OCI-LY1 (cell line): ENCODE data around the gene PDE11A.

ENCODE experiments used
- EZH2 ChIP-seq: fragments of 200-600 bp; sonication (generic), shearing (Covaris generic); IDR thresholded peaks from 2 replicates; pipeline ENCODE4 v1.8.0; 2017; ENCODE audit warnings: borderline replicate concordance, mixed run types, mild to moderate bottlenecking, antibody characterized with exemption, low read length, moderate library complexity, mixed read lengths
- TF ChIP-seq, protein P1 (sequence below): fragments of 200-600 bp; sonication (generic), shearing (Covaris generic); IDR thresholded peaks from 2 replicates; pipeline ENCODE4 v1.5.1; 2017; ENCODE audit warnings: mild to moderate bottlenecking, antibody characterized with exemption, low read length, moderate library complexity, mixed read lengths

DNA sequence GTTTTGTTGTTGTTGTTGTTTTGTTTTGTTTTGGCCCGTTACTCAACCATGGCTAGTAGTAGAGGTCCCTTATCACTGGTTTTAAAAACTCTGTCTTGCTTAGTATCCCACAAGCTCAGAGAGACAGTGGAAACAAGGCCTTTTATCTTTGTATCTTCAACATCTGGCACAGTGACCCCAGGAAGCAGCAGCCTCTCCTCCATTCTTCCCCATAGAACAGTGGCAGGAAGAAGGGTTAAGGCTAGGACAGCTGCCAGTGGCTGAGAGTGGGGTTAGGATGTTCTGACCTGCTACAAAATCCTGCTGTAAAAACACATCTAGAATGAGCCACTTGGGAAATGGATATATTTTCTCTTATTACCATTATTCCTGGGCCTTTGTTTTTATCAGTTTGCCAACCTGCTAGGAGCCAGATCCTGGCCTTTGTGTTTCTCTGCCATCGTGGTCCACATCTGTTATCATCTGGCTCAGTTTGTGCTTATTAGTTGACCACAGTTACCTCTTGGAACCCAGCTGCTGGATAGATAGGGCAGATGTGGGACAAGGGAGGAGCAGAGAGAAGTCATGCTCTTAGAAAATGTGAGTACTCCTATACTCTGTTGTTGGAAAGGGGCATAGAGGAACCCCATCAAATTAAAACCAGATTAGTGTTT is 433.2 kb downstream of the PDE11A start:
- TF ChIP-seq, protein P1, sequence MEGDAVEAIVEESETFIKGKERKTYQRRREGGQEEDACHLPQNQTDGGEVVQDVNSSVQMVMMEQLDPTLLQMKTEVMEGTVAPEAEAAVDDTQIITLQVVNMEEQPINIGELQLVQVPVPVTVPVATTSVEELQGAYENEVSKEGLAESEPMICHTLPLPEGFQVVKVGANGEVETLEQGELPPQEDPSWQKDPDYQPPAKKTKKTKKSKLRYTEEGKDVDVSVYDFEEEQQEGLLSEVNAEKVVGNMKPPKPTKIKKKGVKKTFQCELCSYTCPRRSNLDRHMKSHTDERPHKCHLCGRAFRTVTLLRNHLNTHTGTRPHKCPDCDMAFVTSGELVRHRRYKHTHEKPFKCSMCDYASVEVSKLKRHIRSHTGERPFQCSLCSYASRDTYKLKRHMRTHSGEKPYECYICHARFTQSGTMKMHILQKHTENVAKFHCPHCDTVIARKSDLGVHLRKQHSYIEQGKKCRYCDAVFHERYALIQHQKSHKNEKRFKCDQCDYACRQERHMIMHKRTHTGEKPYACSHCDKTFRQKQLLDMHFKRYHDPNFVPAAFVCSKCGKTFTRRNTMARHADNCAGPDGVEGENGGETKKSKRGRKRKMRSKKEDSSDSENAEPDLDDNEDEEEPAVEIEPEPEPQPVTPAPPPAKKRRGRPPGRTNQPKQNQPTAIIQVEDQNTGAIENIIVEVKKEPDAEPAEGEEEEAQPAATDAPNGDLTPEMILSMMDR: no peak
- no peak for TF ChIP-seq EZH2
